WERI-Rb-1 (cell line): ENCODE results near the gene RPTOR.

ENCODE experiments used
- DNase-seq: peaks from one replicate; pipeline ENCODE4 v3.0.0-alpha.2; 2020
- H3K27ac ChIP-seq: fragments of 250-450 bp; sonication (Bioruptor Pico); 2 replicates; pipeline ENCODE4 v1.5.1; 2020; ENCODE audit warnings: mild to moderate bottlenecking, moderate library complexity
- H3K27me3 ChIP-seq: fragments of 250-450 bp; sonication (Bioruptor Pico); 2 replicates; pipeline ENCODE4 v1.5.1; 2021; ENCODE audit warnings: mild to moderate bottlenecking, low read depth, moderate library complexity; ENCODE audit not compliant: insufficient read depth, severe bottlenecking
- H3K36me3 ChIP-seq: fragments of 250-450 bp; sonication (Bioruptor Pico); 2 replicates; pipeline ENCODE4 v1.5.1; 2020; ENCODE audit warnings: mild to moderate bottlenecking, moderate library complexity
- H3K4me3 ChIP-seq: 2 replicates; pipeline ENCODE4 v1.5.1; 2011; ENCODE audit warnings: low read depth, mild to moderate bottlenecking, control low read depth, low read length
- H3K9me3 ChIP-seq: fragments of 250-450 bp; sonication (Bioruptor Pico); 2 replicates; pipeline ENCODE4 v1.5.1; 2021; ENCODE audit warnings: mild to moderate bottlenecking, moderate library complexity; ENCODE audit not compliant: severe bottlenecking
- CTCF ChIP-seq: IDR thresholded peaks from 2 replicates; pipeline ENCODE4 v1.5.1; 2011; ENCODE audit warnings: low read depth, mild to moderate bottlenecking, control low read depth, inconsistent platforms, low read length

RPTOR gene

DNA sequence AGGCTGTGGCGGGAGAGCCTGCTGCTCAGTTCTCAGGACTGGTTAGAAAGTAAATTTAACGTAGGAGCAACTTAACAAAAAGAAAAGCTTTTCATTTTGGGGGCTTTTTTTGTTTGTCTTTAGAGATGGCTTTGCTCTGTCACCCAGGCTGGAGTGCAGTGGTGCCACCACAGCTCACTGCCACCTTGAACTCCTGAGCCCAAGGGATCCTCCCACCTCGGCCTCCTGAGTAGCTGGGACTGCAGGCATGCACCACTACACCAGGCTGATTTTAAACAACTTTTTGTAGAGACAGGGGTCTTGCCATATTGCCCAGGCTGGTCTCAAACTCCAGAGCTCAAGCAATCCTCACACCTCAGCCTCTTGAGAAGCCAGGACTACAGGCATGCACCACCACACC, 205.0 kb downstream of the RPTOR start:
- no peak for DNase-seq
- no peak for TF ChIP-seq CTCF
- no peaks in the 10 kb centered on the region for H3K9me3 ChIP-seq
- no peak overlapping the region for H3K27ac ChIP-seq
- H3K4me3 ChIP-seq = no peak overlapping the region
- peaks cover 24% of the 10 kb centered on the region for H3K36me3 ChIP-seq
- no peaks in the 10 kb centered on the region for H3K27me3 ChIP-seq

GRCh38 chr17:80750263-80750662, 205.6 kb downstream of the RPTOR start:
- Histone ChIP-seq H3K36me3 (peaks cover 30% of the 10 kb centered on the region), H3K27me3 (no peaks in the 10 kb centered on the region), H3K27ac (no peak overlapping the region), H3K4me3 (no peak overlapping the region), H3K9me3 (no peaks in the 10 kb centered on the region)
- no peak for DNase-seq
- no peak for TF ChIP-seq CTCF

DNA sequence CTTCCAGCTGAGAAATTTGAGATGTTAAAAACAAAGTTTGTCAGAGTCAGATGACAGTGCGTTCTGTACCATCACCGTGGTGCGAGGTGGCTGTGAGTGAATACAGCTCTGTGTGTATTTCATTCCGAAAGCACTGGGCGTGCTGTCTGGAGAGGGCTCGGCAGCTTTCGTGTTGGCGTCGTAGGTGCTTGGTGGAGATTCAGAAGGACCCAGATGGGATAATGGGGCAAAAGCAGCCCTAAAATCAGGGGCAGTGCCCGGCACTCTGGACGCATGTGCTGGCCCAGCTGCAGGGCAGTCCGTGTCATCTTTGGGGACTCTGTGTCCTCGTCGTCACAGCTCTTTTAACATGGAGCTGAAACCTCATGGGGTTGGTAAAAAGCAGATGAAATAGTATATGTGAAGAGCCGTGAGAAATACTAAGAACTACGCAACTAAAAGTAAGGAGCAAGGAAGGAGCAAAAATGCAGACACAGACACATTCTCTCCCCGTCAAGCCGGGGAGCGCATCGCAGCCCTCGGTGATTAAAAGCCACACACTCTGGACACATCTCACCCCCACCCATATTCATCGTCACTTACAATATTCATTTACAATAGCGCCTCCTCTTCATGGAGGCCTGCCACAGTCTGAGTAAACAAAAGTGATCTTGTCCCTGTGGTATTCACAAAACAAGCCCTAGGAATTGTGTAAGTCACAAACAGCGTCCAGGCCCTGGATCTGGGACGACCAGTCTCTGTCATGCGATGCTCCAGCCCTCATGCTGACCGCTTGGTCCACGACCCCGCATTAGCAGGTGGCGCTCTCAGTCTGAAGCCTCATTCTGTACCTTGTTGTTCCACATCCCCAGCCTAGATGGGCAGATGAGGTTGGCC, 206.7 kb downstream of the RPTOR start:
- Histone ChIP-seq H3K36me3 (peaks cover 38% of the 10 kb centered on the region), H3K4me3 (no peak overlapping the region), H3K27ac (no peak overlapping the region), H3K27me3 (no peaks in the 10 kb centered on the region), H3K9me3 (no peaks in the 10 kb centered on the region)
- no peak for DNase-seq
- no peak for TF ChIP-seq CTCF

GRCh38 chr17:80751946-80752581, 207.4 kb downstream of the RPTOR start:
- Histone ChIP-seq H3K4me3 (no peak overlapping the region), H3K36me3 (peaks cover 46% of the 10 kb centered on the region), H3K27ac (no peak overlapping the region), H3K27me3 (no peaks in the 10 kb centered on the region), H3K9me3 (no peaks in the 10 kb centered on the region)
- no peak for TF ChIP-seq CTCF
- DNase-seq = no peak

DNA sequence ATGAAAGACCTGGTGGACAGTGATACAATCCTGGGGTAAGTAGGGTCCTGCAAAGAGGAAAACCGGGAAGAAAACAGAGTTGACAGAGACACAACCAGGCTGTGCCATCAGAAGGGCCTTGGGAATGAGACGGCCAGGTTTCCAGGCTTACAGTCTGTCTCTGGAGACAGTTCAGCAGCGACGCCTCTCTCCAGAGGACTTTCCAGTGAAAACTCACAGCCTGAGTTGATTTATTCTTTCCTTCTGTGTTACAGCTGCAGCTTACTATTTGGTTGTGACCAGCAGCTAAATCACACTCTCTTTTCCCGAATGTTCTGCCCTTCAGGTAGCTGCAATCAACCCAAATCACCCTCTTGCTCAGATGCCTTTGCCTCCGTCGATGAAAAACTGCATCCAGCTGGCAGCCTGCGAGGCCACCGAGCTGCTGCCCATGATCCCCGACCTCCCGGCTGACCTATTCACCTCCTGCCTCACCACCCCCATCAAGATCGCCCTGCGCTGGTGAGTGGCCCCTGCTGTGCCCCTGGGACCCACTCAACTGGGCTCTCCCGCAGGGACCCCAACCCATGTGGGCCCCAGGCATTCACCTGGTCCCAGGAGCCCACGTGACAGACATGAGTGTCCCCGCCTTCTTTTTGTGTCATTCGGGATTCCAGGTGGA, 209.2 kb downstream of the RPTOR start:
- H3K4me3 ChIP-seq = no peak overlapping the region
- no peaks in the 10 kb centered on the region for H3K9me3 ChIP-seq
- no peak overlapping the region for H3K27ac ChIP-seq
- DNase-seq = no peak
- H3K27me3 ChIP-seq = no peaks in the 10 kb centered on the region
- peaks cover 46% of the 10 kb centered on the region for H3K36me3 ChIP-seq
- TF ChIP-seq CTCF = no peak
